OCI-LY1 (cell line): ENCODE results near the gene ZNF462.

Experiments
- H2AFZ ChIP-seq: fragments of 200-600 bp; sonication (generic), shearing (Covaris generic); 2 replicates; pipeline ENCODE4 v1.6.0; 2014; ENCODE audit warnings: antibody characterized with exemption, mild to moderate bottlenecking, low read length
- H3F3A ChIP-seq: fragments of 200-600 bp; sonication (generic), shearing (Covaris generic); 2 replicates; pipeline ENCODE4 v1.6.0; 2014; ENCODE audit warnings: mild to moderate bottlenecking, antibody characterized with exemption, low read length, moderate library complexity; ENCODE audit not compliant: insufficient read depth
- H3K27ac ChIP-seq: fragments of 200-600 bp; sonication (generic); 2 replicates; pipeline ENCODE4 v1.5.1; 2014; ENCODE audit warnings: low read length, mixed run types, mild to moderate bottlenecking, low read depth; ENCODE audit not compliant: poor library complexity, severe bottlenecking
- H3K27me3 ChIP-seq: fragments of 200-600 bp; sonication (generic); 2 replicates; pipeline ENCODE4 v1.6.0; 2014; ENCODE audit warnings: antibody characterized with exemption, mild to moderate bottlenecking, low read length, moderate library complexity; ENCODE audit not compliant: insufficient read depth
- H3K36me3 ChIP-seq: fragments of 200-600 bp; sonication (generic); 2 replicates; pipeline ENCODE4 v1.6.1; 2014; ENCODE audit warnings: mild to moderate bottlenecking, antibody characterized with exemption, low read length, moderate library complexity, mixed read lengths; ENCODE audit not compliant: insufficient read depth
- H3K4me1 ChIP-seq: fragments of 200-600 bp; sonication (generic); 2 replicates; pipeline ENCODE4 v1.5.1; 2014; ENCODE audit warnings: mild to moderate bottlenecking, low read length, moderate library complexity; ENCODE audit not compliant: insufficient read depth, severe bottlenecking
- H3K4me2 ChIP-seq: fragments of 200-600 bp; sonication (generic), shearing (Covaris generic); 2 replicates; pipeline ENCODE4 v1.6.1; 2014; ENCODE audit warnings: low read length
- H3K4me3 ChIP-seq: fragments of 200-600 bp; sonication (generic); 2 replicates; pipeline ENCODE4 v1.5.1; 2014; ENCODE audit warnings: low read length, low read depth, mild to moderate bottlenecking, mixed read lengths; ENCODE audit not compliant: poor library complexity, severe bottlenecking
- H3K79me2 ChIP-seq: fragments of 200-600 bp; shearing (Covaris generic); 2 replicates; pipeline ENCODE4 v1.6.1; 2016; ENCODE audit warnings: mixed run types, low read length, mixed read lengths; ENCODE audit not compliant: insufficient read depth
- H3K9ac ChIP-seq: fragments of 200-600 bp; sonication (generic), shearing (Covaris generic); 2 replicates; pipeline ENCODE4 v1.6.1; 2014; ENCODE audit warnings: mild to moderate bottlenecking, low read length, mixed read lengths
- H3K9me2 ChIP-seq: fragments of 200-600 bp; sonication (generic), shearing (Covaris generic); 2 replicates; pipeline ENCODE4 v1.6.1; 2014; ENCODE audit warnings: low read depth, mild to moderate bottlenecking, low read length, mixed read lengths
- H3K9me3 ChIP-seq: fragments of 200-600 bp; shearing (Covaris generic); 2 replicates; pipeline ENCODE4 v1.6.1; 2014; ENCODE audit warnings: low read length, mixed read lengths
- H4K20me1 ChIP-seq: fragments of 200-600 bp; sonication (generic), shearing (Covaris generic); 2 replicates; pipeline ENCODE4 v1.6.0; 2016; ENCODE audit warnings: mild to moderate bottlenecking, low read length; ENCODE audit not compliant: insufficient read depth
- EZH2 ChIP-seq: fragments of 200-600 bp; sonication (generic), shearing (Covaris generic); IDR thresholded peaks from 2 replicates; pipeline ENCODE4 v1.8.0; 2017; ENCODE audit warnings: borderline replicate concordance, mixed run types, mild to moderate bottlenecking, antibody characterized with exemption, low read length, moderate library complexity, mixed read lengths
- TF ChIP-seq, protein P1 (sequence below): fragments of 200-600 bp; sonication (generic), shearing (Covaris generic); IDR thresholded peaks from 2 replicates; pipeline ENCODE4 v1.5.1; 2017; ENCODE audit warnings: mild to moderate bottlenecking, antibody characterized with exemption, low read length, moderate library complexity, mixed read lengths

ZNF462 gene

DNA sequence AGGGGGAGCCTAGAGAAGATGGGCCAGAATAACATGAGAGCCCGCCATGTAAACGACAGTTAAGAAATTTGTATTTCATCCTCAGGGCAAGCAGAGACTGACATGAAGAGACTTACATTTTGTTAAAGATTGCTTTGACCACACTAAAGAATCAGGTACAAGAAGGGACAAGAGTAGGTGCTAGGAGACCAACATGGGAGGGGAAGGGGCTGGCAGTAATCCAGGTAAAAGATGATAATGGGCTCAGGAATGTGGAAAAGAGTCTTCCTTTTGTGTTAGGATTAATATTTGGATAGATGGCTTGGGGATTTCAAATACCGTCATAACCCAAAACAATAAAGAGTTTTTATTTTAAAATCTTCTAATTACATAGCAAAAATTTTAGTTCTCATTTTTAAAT, 137.3 kb downstream of the ZNF462 start:
- Histone ChIP-seq H2AFZ (no peak overlapping the region), H3K4me1 (no peaks in the 10 kb centered on the region), H3K9ac (no peak overlapping the region), H4K20me1 (no peaks in the 10 kb centered on the region), H3K79me2 (no peaks in the 10 kb centered on the region), H3K9me3 (no peaks in the 10 kb centered on the region), H3K27ac (no peak overlapping the region), H3K4me3 (no peak overlapping the region), H3K27me3 (no peaks in the 10 kb centered on the region), H3K36me3 (no peaks in the 10 kb centered on the region), H3K4me2 (no peak overlapping the region), H3F3A (no peaks in the 10 kb centered on the region), H3K9me2 (no peaks in the 10 kb centered on the region)
- TF ChIP-seq, protein P1, sequence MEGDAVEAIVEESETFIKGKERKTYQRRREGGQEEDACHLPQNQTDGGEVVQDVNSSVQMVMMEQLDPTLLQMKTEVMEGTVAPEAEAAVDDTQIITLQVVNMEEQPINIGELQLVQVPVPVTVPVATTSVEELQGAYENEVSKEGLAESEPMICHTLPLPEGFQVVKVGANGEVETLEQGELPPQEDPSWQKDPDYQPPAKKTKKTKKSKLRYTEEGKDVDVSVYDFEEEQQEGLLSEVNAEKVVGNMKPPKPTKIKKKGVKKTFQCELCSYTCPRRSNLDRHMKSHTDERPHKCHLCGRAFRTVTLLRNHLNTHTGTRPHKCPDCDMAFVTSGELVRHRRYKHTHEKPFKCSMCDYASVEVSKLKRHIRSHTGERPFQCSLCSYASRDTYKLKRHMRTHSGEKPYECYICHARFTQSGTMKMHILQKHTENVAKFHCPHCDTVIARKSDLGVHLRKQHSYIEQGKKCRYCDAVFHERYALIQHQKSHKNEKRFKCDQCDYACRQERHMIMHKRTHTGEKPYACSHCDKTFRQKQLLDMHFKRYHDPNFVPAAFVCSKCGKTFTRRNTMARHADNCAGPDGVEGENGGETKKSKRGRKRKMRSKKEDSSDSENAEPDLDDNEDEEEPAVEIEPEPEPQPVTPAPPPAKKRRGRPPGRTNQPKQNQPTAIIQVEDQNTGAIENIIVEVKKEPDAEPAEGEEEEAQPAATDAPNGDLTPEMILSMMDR = no peak
- TF ChIP-seq EZH2 = no peak

DNA sequence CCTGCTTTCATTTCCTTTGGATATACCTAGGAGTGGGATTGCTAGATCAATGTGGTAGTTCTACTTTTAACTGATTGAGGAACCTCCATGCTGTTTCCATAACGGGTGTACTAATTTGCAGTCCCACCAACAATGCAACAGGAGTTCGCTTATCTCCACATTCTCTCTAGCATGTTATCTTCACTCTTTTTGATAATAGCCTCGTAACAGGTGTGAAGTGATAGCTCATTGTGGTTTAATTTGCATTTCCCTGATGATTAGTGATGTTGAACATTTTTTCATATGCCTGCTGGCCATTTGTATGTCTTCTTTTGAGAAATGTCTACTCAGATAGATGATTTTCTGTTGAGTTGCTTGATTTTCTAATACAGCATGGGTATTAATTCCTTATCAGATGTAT, 142.2 kb downstream of the ZNF462 start:
- Histone ChIP-seq H3K79me2 (no peaks in the 10 kb centered on the region), H3K9me2 (no peaks in the 10 kb centered on the region), H3K27me3 (no peaks in the 10 kb centered on the region), H3K4me3 (no peak overlapping the region), H3K9ac (no peak overlapping the region), H3F3A (no peaks in the 10 kb centered on the region), H4K20me1 (no peaks in the 10 kb centered on the region), H3K36me3 (no peaks in the 10 kb centered on the region), H3K4me2 (no peak overlapping the region), H3K27ac (no peak overlapping the region), H3K9me3 (no peaks in the 10 kb centered on the region), H2AFZ (no peak overlapping the region), H3K4me1 (no peaks in the 10 kb centered on the region)
- TF ChIP-seq EZH2 = no peak
- TF ChIP-seq, protein P1 = no peak

DNA sequence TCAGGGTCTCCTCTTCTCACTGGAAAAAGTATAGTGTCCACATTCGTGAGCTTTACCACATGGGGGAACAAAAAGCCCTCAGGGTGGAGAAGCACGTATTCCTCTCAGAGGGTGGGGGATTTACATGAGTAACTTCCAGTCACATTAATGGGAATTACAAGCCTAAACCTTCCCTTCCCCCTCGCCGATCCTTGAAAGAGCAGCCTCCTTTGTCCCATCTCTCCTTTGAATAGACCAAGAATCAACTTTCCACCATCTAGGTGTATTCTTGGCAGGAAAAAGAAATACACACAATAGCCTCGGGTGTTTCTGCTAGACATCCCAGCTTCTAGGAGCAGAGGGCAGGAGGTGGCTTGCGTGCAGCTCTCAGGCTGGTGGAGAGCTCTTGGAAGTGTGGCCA, 144.4 kb downstream of the ZNF462 start:
- TF ChIP-seq, protein P1 = no peak
- TF ChIP-seq EZH2 = no peak
- Histone ChIP-seq H3K9me3 (no peaks in the 10 kb centered on the region), H3K4me2 (no peak overlapping the region), H3F3A (no peaks in the 10 kb centered on the region), H3K36me3 (no peaks in the 10 kb centered on the region), H4K20me1 (no peaks in the 10 kb centered on the region), H3K27ac (no peak overlapping the region), H3K4me1 (no peaks in the 10 kb centered on the region), H3K27me3 (no peaks in the 10 kb centered on the region), H3K4me3 (no peak overlapping the region), H2AFZ (no peak overlapping the region), H3K9me2 (no peaks in the 10 kb centered on the region), H3K9ac (no peak overlapping the region), H3K79me2 (no peaks in the 10 kb centered on the region)
